GM21619 (cell line): ENCODE measurements around the gene RHOBTB3.

Experiments used
- ATAC-seq: cut with Tn5 transposase; IDR thresholded peaks from one replicate; pipeline ENCODE4 v1.9.1; 2021; ENCODE audit not compliant: unreplicated experiment

RHOBTB3 gene

GRCh38 chr5:95838556-95838955 lies 107.4 kb downstream of the RHOBTB3 start:
- no peak for ATAC-seq

- no peak for ATAC-seq
These were observed 108.5 kb downstream of the RHOBTB3 start for GRCh38 chr5:95839658-95840057.

GRCh38 chr5:95840956-95841705 lies 110.0 kb downstream of the RHOBTB3 start:
- ATAC-seq: no peak

GRCh38 chr5:95841914-95842812 lies 111.0 kb downstream of the RHOBTB3 start:
- ATAC-seq: no peak

- peak; percentile 93 for ATAC-seq
These were observed 111.9 kb downstream of the RHOBTB3 start for GRCh38 chr5:95842854-95843544.

- ATAC-seq: no peak
These were observed 112.6 kb downstream of the RHOBTB3 start for GRCh38 chr5:95843733-95844223.

GRCh38 chr5:95845391-95845790 lies 114.3 kb downstream of the RHOBTB3 start:
- no peak for ATAC-seq
